SK-N-SH treated with all-trans-retinoic acid at 6 μM for 48 hours (cell line): ENCODE measurements around the gene WDR59.
"Not testable (repeated sequence)": the region's sequence is repeated elsewhere in the genome, so short reads cannot be mapped to it uniquely, and the experiment has no call there.

Experiments used
- ATAC-seq: fragments of 200-7000 bp; cut with Tn5 transposase; 3 replicates; pipeline ENCODE4 v1.9.1; 2020; ENCODE audit warnings: mild to moderate bottlenecking, moderate library complexity
- ARNTL ChIP-seq: fragments of 450-650 bp; formaldehyde crosslinking; IDR thresholded peaks from 2 replicates; pipeline ENCODE4 v1.5.0; 2020; ENCODE audit warnings: low read depth, mild to moderate bottlenecking, moderate library complexity, borderline replicate concordance
- BACH2 ChIP-seq: fragments of 250-450 bp; sonication (Bioruptor Pico); IDR thresholded peaks from 2 replicates; pipeline ENCODE4 v1.9.0; 2021; ENCODE audit warnings: mild to moderate bottlenecking, borderline replicate concordance
- CREB5 ChIP-seq: fragments of 250-450 bp; sonication (Bioruptor Pico); IDR thresholded peaks from 2 replicates; pipeline ENCODE4 v1.5.1; 2020; ENCODE audit warnings: low read depth, mild to moderate bottlenecking, moderate library complexity
- CSDC2 ChIP-seq: fragments of 250-450 bp; sonication (Bioruptor Pico); IDR thresholded peaks from 2 replicates; pipeline ENCODE4 v1.5.0; 2020; ENCODE audit warnings: mild to moderate bottlenecking, moderate library complexity
- ESRRG ChIP-seq: fragments of 250-450 bp; sonication (Bioruptor Pico); IDR thresholded peaks from 2 replicates; pipeline ENCODE4 v1.6.1; 2021; ENCODE audit warnings: mild to moderate bottlenecking
- GLIS3 ChIP-seq: fragments of 250-450 bp; sonication (Bioruptor Pico); IDR thresholded peaks from 2 replicates; pipeline ENCODE4 v1.5.0; 2020; ENCODE audit warnings: mild to moderate bottlenecking, moderate library complexity
- ISL1 ChIP-seq: fragments of 250-450 bp; sonication (Bioruptor Pico); IDR thresholded peaks from 2 replicates; pipeline ENCODE4 v2.1.2; 2022; ENCODE audit warnings: mild to moderate bottlenecking, moderate library complexity
- OSR1 ChIP-seq: fragments of 250-450 bp; sonication (Bioruptor Pico); IDR thresholded peaks from 2 replicates; pipeline ENCODE4 v1.8.0; 2022; ENCODE audit warnings: moderate library complexity, mild to moderate bottlenecking, inconsistent platforms
- PATZ1 ChIP-seq: fragments of 250-450 bp; sonication (Bioruptor Pico); IDR thresholded peaks from 2 replicates; pipeline ENCODE4 v1.8.0; 2020; ENCODE audit warnings: mild to moderate bottlenecking, moderate library complexity, borderline replicate concordance
- POU6F1 ChIP-seq: fragments of 250-450 bp; sonication (Bioruptor Pico); IDR thresholded peaks from 2 replicates; pipeline ENCODE4 v1.8.0; 2021; ENCODE audit warnings: low read depth, mild to moderate bottlenecking, moderate library complexity, borderline replicate concordance
- PPARA ChIP-seq: fragments of 250-450 bp; sonication (Bioruptor Pico); IDR thresholded peaks from 2 replicates; pipeline ENCODE4 v1.5.0; 2020; ENCODE audit warnings: mild to moderate bottlenecking, borderline replicate concordance
- RARB ChIP-seq: fragments of 250-450 bp; sonication (Bioruptor Pico); IDR thresholded peaks from 2 replicates; pipeline ENCODE4 v1.8.0; 2021; ENCODE audit warnings: mild to moderate bottlenecking, moderate library complexity
- SNAI2 ChIP-seq: fragments of 250-450 bp; sonication (Bioruptor Pico); IDR thresholded peaks from 2 replicates; pipeline ENCODE4 v1.5.0; 2020; ENCODE audit warnings: mild to moderate bottlenecking, moderate library complexity
- TCF4 ChIP-seq: fragments of 250-450 bp; sonication (Bioruptor Pico); IDR thresholded peaks from 2 replicates; pipeline ENCODE4 v1.8.0; 2021; ENCODE audit warnings: mild to moderate bottlenecking, moderate library complexity, borderline replicate concordance
- TOX ChIP-seq: fragments of 250-450 bp; sonication (Bioruptor Pico); IDR thresholded peaks from 2 replicates; pipeline ENCODE4 v1.8.0; 2021; ENCODE audit warnings: mild to moderate bottlenecking, moderate library complexity, borderline replicate concordance
- TSHZ2 ChIP-seq: fragments of 250-450 bp; sonication (Bioruptor Pico); IDR thresholded peaks from 2 replicates; pipeline ENCODE4 v1.5.0; 2020; ENCODE audit warnings: mild to moderate bottlenecking, moderate library complexity
- ZC3H10 ChIP-seq: fragments of 250-450 bp; sonication (Bioruptor Pico); IDR thresholded peaks from 2 replicates; pipeline ENCODE4 v1.5.1; 2021; ENCODE audit warnings: mild to moderate bottlenecking, moderate library complexity
- ZFP3 ChIP-seq: fragments of 250-450 bp; sonication (Bioruptor Pico); IDR thresholded peaks from 2 replicates; pipeline ENCODE4 v1.5.0; 2020; ENCODE audit warnings: mild to moderate bottlenecking, moderate library complexity
- ZFP30 ChIP-seq: fragments of 450-650 bp; formaldehyde crosslinking; IDR thresholded peaks from 2 replicates; pipeline ENCODE4 v1.5.0; 2022; ENCODE audit warnings: mild to moderate bottlenecking, moderate library complexity
- ZNF565 ChIP-seq: fragments of 450-650 bp; formaldehyde crosslinking; conservative IDR thresholded peaks from 2 replicates; pipeline ENCODE4 v1.5.0; 2020; ENCODE audit warnings: low read depth, mild to moderate bottlenecking, moderate library complexity
- ZNF70 ChIP-seq: fragments of 450-650 bp; formaldehyde crosslinking; IDR thresholded peaks from 2 replicates; pipeline ENCODE4 v1.5.0; 2020; ENCODE audit warnings: mild to moderate bottlenecking, moderate library complexity
- ZNF8 ChIP-seq: fragments of 450-650 bp; formaldehyde crosslinking; IDR thresholded peaks from 2 replicates; pipeline ENCODE4 v1.5.0; 2020; ENCODE audit warnings: mild to moderate bottlenecking, moderate library complexity

WDR59 gene

GRCh38 chr16:75017670-75018525, 33.0 kb upstream of the WDR59 start:
- no peak for ATAC-seq
- TF ChIP-seq CSDC2 = no peak
- no peak for TF ChIP-seq ZNF70 (CRISPR knock-in tag)
- no peak for TF ChIP-seq ZFP30 (CRISPR knock-in tag)
- TF ChIP-seq TSHZ2 (CRISPR knock-in tag) = no peak
- TF ChIP-seq ESRRG (CRISPR knock-in tag) = no peak
- TF ChIP-seq TCF4 (CRISPR knock-in tag) = no peak
- TF ChIP-seq TOX (CRISPR knock-in tag) = no peak
- TF ChIP-seq ARNTL = no peak
- no peak for TF ChIP-seq PATZ1 (CRISPR knock-in tag)
- no peak for TF ChIP-seq ZNF565 (CRISPR knock-in tag)
- TF ChIP-seq RARB (CRISPR knock-in tag) = no peak
- TF ChIP-seq PPARA (CRISPR knock-in tag) = no peak

- peak; percentile 38; the same call in 1 of the 2 replicates for TF ChIP-seq ZNF70 (CRISPR knock-in tag)
- TF ChIP-seq, all 23 proteins: peak for 1; not testable (repeated sequence) for 22
- ATAC-seq = not testable (repeated sequence)
Observed at GRCh38 chr16:75016451-75017081, 31.6 kb upstream of the WDR59 start.

- no peak for TF ChIP-seq OSR1 (CRISPR knock-in tag)
- no peak for TF ChIP-seq BACH2
- no peak for TF ChIP-seq CSDC2
- TF ChIP-seq SNAI2 (CRISPR knock-in tag) = no peak
- TF ChIP-seq PATZ1 (CRISPR knock-in tag) = no peak
- TF ChIP-seq ZNF565 (CRISPR knock-in tag) = no peak
- TF ChIP-seq ARNTL = no peak
- no peak for TF ChIP-seq ISL1
- no peak for TF ChIP-seq ZNF8 (CRISPR knock-in tag)
- no peak for TF ChIP-seq ZFP3
- TF ChIP-seq ZFP30 (CRISPR knock-in tag) = no peak
- TF ChIP-seq GLIS3 (CRISPR knock-in tag) = no peak
- TF ChIP-seq ZNF70 (CRISPR knock-in tag) = no peak
- no peak for TF ChIP-seq TCF4 (CRISPR knock-in tag)
- TF ChIP-seq ZC3H10 = no peak
- no peak for TF ChIP-seq CREB5 (CRISPR knock-in tag)
- TF ChIP-seq PPARA (CRISPR knock-in tag) = no peak
- TF ChIP-seq TOX (CRISPR knock-in tag) = no peak
- no peak for TF ChIP-seq RARB (CRISPR knock-in tag)
- TF ChIP-seq POU6F1 (CRISPR knock-in tag) = no peak
- TF ChIP-seq, all 23 proteins: peak for 0
- ATAC-seq = no peak
Observed at GRCh38 chr16:75014318-75014717, 29.4 kb upstream of the WDR59 start.

- not testable (repeated sequence) for ATAC-seq
Observed at GRCh38 chr16:75013123-75013522, 28.2 kb upstream of the WDR59 start.
